Activated effector memory CD4-positive, alpha-beta T cell treated with Interleukin-2 at 50 U/mL for 16 hours (primary cell): ENCODE results near the gene NR6A1.

Experiments used
- DNase-seq: peaks from one replicate; pipeline ENCODE4 v3.0.0-alpha.2; 2020

Gene NR6A1

DNA sequence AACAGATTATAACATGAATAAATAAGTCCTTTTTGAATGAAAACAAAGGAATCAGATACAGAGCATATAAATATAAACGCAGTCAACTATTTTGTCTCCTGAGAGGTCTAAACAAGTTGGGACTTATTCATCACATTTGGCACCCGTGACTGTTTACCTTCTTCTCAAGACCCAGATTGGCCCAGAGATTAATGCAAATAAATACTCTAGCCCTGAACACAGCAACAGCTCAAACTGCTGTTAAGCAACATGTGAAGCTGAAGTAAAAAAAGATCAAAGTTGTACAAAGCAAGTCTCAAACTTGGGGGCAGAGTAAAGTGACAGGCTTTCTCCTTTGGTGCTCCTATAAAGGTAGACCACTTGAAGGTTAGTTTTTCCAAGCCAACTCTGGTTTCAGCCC, 168.9 kb downstream of the NR6A1 start:
- DNase-seq, result no peak

DNA sequence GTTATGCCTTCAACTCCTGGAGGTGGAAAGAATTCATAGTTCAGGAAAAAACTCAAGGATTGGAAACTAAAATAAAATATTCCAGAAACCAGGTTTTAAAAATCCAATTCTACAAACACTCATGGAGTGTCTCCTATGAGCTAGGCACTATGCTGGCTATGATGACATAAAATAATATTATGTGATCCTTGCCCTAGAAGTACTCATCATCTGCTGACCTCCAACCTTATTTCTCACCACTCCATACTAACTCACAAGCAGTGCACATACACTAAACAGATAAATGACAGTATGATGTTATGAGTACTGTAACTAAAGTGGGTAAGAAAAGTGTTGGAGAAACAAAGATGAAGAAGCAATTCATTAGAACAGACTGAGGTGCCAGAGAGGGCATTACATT, 170.7 kb downstream of the NR6A1 start:
- DNase-seq, result no peak

DNA sequence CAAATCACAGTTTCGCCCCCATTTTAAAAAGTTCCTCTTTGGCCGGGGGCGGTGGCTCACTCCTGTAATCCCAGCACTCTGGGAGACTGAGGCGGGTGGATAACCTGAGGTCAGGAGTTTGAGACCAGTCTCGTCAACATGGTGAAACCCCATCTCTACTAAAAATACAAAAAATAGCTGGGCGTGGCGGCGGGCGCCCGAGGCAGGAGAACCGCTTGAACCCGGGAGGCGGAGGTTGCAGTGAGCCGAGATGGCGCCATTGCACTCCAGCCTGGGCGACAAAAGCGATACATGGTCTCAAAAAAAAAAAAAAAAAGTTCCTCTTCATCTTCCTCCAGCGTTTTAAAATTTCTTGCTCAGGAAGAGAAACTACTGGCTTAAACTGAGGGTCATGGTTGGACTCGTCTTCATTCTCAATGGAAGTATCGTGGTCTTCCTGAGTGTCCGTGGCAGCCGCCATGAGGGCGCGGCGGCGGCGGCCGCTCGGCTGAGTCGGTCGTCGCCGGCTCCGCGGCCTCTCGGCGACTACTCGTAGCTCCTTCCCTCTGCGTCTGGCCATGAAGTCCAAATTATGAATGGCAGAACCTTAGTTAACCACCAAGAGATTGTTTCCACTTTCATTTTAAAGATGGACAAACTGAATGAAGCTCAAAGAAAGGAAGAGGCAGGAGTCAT, 171.9 kb downstream of the NR6A1 start:
- no peak for DNase-seq

DNA sequence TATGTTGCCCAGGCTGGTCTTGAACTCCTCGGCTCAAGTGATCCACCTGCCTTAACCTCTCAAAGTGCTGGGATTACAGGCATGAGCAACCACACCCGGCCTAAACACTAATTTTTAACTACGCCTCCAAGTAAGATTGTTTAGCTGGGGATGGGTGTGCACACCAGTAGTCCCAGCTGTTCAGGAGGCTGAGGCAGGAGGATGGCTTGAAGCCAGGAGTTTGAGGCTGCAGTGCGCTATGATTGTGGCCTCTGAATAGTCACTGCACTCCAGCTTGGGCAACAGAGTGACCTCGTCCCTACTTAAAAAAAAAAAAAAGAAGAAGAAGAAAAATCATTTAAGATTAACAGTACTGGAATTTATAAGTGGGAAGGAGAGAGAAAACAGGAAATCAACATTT, 173.1 kb downstream of the NR6A1 start:
- no peak for DNase-seq

DNA sequence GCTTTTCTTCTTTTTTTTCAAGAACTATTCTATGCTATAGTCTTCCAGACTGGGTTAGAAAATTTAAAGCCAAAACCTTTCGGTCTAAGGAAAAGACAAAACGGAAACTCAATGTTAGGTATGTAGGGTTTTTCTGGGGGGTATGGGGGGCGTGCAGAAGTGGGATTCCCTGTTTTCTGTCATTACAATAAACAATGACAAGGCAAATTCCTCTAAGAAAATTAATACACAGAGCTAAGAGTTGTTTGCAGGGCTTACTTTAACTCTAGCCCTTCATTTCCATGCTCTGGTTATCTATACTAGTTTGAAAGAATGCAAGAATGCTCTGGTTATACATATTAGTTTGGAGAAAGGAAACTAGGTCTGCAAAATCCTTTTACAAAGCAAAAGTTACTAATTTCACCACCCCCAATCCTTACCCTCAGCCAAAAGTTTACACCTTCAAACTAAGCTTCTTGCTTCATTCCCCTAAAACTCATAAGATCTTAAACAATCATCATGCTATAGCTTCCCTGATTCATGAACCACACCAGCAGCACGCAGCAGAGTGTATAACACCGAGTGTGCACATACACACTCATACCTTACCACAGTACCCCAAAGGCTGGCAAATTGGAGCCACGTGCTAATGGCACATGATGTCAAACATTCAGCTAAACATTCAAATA, 174.8 kb downstream of the NR6A1 start:
- DNase-seq, result no peak

DNA sequence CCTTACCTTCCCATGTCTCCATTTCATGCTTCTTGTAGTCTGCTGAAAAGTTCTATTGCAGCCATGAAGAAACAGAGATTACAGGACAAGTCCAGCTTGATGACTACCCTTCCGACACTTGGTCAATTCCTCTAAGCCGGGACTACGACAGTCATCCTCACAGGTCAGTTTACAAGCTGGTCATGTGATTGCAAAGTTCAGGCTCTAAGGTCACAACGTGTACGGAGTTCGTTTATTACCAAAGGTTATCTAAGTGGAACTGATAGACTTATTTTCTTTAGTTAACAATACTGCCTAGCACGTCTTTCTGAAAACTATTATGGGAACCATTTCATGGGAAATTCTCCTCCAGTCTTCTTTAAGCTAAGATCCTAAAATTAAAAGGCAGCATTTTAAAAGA, 175.4 kb downstream of the NR6A1 start:
- no peak for DNase-seq

DNA sequence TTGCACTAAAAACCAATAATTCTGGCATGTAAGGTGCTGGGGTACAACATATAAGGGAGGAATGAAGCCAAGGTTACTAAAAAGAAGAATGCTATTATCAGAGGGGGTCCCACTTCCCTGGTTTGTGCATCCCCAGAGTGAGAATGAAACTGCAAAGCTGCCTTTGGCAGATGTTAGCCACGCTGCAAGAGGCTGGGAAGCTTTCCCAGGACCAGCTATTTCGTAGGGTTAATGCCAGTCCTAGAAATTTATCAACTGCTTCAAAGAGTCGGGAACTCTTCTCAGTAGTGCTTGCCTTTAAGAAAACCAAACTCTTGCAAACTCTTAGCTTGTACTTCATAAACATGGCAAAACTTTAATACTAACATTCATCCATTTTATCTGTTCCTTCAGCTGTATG, 176.4 kb downstream of the NR6A1 start:
- DNase-seq, result no peak

DNA sequence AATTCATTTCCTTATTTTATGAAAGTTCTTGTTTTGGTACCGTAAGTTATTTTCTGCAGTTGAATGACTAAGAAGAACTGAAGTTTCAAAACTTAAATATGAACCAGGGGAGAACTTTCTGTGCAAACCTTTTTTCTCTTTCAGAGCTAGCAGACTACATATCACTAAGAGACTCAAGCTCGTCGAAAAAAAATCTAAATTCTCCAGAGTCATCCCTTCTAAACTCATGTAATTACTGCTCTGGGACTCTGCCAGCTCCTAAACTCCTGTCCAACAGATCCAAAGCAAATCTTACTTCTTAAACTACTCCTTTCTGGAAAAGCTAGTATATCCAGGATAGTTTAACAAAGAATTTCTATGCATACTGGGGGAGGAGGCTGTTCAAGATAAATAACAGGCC, 176.9 kb downstream of the NR6A1 start:
- DNase-seq, result no peak

DNA sequence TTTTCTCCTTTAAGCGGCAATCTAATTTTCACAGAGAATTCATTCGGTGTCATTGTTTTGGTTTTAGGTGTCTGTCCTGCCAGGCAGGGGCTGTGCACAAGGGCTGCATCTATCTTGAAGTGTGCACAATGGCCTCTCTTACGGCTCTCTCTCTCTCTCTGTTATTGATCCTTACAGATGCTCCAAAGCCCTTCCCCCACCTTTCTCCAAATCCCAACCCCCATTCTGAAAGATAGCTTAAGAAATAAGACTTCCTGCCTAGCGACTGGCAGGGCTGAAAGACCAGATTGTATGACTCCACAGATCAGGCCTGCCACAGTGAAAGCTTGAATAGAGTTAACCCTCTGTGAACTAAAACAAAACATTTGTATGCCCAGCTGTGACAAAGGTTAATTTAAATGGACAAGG, 177.5 kb downstream of the NR6A1 start:
- no peak for DNase-seq

DNA sequence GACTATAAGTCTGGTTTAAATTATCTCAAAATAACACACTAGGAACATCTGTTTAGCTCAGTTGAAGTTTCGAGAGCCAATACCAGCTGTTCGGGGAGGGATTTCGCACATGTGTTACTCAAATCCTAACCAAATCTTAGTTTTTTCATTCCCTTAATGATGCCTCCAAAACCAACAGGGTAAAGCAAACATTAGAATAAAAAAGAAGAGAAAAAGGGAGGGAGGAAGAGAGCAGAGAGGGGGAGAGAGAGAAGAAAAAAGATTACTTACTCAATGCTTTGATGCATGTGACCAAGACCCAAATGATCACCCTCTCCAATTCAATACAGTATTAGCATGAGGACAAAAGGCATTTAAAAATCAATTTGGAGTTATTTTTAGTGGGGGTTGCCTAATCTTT, 177.9 kb downstream of the NR6A1 start:
- no peak for DNase-seq

DNA sequence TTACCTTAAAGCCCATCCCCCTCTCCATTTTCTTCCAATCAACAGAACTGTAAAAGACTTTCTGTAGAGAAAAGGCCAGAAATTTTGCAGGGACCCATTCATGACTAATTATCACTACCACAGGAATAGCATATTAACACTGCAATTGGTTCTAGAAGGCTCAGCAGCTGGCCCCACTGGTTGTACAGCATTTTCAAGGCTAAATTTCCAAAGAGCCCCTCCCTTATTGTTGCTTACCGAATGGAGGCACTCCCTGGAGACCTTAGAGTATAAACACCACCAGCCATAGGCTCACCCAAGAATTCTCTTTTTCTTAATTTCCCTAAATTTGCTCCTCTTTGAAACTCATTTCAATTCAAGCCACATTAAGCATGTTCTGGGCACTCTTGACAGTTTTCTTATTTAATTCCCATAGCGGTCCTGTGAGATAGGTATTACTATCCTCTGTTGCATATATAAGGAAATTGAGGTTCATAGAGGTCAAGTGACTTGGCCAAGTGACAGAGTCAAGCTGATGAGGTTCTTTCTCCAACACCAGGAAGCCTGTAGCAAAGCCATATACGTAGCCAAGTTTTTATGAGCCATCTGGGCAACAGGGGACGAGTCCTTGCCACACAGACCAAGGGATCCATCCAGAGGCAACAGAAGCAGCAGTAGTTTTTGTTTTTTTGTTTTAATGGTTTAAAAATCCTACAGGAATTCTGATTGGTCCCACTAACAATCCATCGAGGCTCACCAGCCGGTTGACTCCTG, 180.0 kb downstream of the NR6A1 start:
- no peak for DNase-seq

DNA sequence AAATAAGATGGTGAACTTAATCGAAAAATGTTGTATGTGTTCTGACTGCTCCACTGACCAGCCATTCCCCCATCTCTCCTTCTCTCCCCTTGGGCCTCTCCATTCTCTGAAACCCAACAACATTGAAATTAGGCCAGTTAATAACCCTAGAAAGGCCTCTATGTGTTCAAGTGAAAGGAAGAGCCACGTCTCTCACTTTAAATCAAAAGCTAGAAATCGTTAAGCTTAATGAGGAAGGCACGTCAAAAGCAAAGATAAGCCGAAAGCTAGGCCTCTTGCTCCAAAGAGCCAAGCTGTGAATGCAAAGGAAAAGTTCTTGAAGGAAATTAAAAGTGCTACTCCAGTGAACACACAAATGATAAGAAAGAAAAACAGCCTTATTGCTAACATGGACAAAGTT, 186.5 kb downstream of the NR6A1 start:
- DNase-seq, result no peak

DNA sequence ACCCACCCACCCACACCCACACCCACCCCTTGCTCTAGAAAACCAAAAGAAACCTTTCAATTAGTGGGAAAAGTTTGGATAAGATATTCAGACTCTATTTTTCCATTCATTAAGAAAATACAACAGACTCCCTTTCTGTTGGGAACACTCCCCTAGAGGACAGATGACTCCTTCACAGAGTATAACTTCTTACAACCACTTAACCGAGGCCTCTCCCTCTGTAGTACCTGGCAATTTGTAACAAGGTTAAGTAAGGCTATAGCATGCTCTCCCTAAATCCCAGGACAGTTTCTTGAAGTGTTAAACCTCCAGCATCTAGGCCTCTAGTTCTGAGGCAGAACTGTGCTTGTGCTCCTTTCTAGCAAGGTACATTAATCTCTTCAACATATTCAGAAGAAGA, 188.0 kb downstream of the NR6A1 start:
- DNase-seq, result no peak

DNA sequence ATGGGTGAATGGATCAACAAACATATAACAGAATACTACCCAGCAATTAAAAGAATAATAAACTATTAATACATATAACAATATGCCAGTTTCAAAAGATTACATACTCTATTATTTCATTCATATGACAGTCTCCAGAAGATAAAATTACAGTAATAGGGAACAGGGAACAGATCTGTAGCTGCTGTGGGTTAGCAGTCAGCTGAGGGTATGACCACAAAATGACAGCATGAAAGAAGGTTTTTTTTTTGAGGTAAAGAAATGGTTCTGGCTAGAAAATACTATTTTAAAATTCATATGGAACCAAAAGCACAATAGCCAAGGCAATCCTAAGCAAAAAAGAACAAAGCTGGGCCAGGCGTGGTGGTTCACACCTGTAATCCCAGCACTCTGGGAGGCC, 190.9 kb downstream of the NR6A1 start:
- DNase-seq, result no peak

DNA sequence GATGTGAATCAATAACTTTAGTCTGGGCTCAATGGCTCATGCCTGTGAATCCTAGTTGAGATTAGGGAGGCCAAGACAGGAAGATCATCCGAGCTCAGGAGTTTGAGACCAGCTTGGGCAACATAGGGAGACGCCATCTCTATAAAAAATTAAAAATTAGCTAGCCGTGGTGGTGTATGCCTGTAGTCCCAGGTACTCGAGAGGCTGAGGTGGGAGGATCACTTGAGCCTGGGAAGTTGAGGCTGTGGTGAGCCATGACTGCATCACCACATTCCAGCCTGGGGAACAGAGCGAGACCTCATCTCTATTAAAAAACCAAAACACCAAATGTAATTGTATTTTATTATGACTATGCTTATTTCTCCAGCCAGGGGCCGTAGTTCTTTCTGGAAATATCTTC, 194.4 kb downstream of the NR6A1 start:
- no peak for DNase-seq

DNA sequence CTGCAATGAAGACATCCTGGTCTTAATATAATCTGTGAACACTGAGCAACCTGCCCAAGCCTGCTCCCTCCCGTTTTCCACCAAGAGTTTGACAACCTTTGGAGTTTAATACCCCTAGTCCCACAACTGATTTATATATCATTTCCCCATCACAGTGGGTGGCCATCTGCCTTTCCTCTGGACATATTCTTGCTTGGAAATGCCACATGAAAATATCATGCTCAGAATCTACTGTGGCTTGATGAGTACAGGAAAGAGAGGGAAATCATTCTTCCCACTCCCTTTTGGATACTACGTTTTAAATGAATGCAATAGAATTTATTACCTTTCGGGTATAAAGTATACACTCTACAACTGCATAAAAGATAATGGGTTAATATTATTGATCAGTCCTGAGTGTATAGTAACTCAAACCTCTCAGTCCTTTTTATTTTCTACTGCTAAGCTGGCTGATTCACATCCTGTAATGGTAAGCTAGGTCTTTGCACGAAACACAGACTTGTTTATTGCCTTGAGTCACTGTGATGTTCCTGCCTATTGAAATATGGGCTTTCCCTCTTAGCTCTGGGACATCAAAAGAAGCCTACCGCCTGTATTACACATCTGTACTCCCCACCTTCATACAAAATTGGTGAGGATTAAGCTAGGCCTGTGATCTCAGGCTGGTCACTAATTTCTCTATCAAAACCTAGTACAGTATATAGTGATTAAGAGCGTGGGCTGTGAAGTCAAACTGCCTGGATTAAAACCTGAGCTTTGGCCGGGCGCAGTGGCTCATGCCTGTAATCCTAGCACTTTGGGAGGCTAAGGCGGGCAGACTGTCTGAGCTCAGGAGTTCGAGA, 196.4 kb downstream of the NR6A1 start:
- no peak for DNase-seq

DNA sequence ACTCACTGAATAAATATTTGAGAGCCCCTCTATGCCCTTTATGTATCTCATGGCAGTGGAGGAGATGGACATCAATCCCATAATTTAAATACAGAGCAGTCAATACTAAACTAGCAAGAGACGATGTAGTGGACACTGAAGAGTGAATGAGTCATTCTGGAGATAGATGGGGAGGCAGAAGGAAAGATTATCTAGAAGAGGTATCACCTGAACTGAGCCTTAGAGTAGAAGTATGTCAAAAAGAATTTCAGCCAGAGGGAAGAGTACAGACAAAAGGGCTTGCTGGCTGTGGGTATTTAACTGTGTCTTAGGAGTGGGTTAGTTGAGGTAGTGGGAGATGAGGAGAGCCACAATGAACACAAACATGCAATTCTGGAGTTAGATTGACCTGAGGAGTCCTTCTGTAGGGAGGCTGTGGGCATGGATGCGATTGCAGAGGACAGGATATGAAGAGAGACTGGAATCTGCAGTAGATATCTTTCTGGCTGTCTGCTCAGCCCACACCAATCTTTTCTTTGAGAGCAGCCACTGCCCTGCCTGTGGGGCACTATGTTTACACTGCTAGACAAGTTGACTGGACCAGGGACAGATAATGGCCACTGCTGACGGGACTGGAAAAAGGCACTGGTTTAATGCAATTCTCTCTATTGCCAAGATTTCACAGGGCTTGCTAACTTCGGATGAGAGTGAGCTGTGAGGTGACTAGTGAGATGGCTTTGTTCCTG, 200.0 kb downstream of the NR6A1 start:
- DNase-seq, result no peak

DNA sequence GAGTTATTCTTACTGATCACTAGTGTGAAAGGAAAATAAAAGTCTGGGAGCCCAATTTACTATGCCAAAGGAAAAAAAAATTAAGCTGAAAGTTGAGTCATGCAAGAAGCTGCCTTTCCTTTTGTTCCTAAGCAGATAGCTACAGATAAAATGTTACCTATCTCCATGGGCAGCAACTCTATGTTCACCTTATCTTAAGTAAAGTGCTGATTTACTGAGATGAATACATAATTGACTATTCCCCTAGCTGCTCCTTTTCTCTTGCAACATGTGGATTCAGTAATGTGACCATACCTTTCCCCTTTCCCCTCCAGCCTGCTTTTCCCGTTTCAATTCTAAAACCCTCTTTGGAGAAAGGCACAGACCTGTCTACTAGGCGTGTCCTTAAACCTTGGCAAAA, 201.2 kb downstream of the NR6A1 start:
- DNase-seq, result no peak

DNA sequence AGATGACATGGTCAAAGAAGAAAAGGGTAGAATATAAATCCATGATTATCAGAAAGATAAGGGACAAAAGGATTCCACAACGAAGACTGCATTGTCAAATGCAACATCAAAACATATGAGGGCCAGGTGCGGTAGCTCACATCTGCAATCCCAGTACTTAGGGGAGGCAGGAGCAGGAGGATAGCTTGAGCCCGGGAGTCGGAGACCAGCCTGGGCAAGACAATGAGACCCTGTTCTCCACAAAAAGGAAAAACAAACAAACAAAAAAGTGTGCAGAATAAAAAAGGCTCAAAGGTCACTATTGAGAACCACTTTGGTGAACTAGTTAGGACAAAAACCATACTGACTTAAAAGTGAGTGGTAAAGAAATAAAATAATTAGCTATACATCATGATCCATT, 203.7 kb downstream of the NR6A1 start:
- DNase-seq, result no peak

DNA sequence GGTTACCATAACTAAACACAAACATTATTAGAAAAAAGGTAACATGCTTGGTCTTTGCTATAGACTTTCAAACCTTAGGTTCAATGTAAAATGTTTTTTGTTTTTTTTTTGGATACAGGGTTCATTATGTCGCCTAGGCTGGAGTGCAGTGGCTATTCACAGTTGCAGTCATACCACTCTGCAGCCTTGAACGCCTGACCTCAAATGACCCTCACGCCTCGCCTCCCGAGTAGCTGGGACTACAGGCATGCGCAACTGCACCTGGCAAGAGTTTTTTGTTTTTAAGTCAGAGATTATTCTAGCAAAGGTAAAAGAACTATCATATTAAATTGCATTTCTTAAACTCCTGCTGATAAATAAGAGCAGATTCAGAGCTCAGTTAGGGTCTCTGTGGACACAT, 208.8 kb downstream of the NR6A1 start:
- no peak for DNase-seq

DNA sequence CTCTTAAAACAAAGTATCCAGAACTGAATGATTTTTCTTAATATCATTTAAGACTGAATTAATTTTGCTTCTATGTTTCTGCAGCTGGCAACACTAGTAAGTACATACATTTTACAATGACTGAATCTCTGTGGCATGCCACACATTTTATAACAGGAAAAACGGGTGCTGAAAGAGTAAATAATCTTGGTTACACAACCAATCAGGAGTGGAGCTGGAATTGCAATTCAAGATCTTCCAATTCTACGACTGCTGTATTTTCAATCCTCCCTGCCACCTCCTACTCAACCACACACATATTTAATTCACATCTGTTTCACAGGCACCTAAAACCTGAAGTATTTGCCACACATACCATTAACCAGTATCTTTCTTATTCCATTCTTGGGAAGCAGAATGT, 211.2 kb downstream of the NR6A1 start:
- no peak for DNase-seq

DNA sequence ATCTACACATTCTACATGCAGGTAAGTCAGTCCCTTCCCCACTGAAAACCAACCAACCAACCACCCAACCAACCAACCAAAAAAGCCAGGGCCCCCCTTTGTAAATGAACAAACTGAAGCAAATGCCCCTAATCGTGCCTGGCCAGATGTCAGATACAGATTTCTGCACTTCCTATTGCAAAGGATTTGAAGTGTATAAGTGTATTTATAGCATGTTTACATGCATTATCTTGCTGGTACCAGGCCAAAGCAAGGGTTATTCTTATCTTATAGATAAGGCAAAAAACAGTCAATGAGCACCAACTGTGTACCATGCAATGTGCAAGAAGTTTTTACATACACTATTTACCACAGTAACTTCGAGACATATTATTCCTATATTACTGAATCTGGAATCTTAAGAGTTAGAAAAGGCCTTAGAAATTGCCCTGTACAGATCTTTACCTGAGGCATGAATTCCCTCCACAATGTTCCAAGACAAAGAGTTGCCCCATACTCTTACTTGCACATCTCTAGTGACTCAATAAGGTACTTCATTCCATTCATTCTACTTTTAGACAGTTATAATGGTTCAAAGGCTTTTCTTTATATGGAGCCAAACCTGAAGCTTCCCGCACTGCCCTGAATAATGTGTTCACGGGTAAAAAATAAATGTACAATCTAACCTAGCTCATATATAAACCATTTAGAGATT, 212.2 kb downstream of the NR6A1 start:
- DNase-seq, result no peak
